ENCODE data around the gene TEKT3.
A peak's percentile ranks its signal among the peaks of the same experiment; 100 is the strongest.

The TEKT3 gene

DNA sequence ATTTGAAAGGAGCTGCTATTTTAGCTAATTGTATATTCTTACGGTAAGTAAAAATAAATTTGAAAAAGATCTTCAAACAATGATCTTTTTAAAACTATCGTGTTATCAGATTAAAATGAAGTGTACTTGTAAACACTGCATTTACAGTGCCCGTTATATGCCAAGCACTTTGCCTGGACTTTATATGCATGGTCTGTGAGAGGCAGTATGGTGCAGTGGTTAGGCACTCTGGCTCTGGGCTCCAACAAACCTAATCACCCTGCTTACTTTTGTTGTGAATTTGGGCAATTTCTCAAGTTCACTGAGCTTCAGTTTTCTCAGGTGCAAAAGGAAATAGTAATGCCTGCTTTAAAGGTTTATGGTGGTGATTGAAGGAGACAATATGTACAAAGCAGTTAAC is 77.7 kb downstream of the TEKT3 start:
- DNase-seq = no peak

DNA sequence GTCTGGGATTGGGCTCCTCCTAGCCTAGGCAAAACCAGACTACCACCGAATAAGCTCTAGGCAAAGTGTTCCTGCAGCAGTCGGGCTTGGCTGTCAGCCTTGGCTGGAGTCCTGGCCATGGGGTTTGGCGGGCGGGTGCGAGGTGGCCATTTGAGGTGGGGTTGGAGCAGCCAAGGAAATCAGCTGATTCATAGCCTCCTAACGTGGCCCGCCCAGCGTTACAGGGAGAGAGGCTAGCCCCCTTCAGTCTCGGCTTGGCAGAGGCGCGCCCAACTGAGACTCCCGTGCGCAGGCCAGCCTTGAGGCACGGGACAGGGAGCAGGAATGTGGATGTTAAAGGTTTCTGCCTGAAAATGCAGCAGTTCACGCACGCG is 78.2 kb downstream of the TEKT3 start:
- peak; percentile 89 for DNase-seq

DNA sequence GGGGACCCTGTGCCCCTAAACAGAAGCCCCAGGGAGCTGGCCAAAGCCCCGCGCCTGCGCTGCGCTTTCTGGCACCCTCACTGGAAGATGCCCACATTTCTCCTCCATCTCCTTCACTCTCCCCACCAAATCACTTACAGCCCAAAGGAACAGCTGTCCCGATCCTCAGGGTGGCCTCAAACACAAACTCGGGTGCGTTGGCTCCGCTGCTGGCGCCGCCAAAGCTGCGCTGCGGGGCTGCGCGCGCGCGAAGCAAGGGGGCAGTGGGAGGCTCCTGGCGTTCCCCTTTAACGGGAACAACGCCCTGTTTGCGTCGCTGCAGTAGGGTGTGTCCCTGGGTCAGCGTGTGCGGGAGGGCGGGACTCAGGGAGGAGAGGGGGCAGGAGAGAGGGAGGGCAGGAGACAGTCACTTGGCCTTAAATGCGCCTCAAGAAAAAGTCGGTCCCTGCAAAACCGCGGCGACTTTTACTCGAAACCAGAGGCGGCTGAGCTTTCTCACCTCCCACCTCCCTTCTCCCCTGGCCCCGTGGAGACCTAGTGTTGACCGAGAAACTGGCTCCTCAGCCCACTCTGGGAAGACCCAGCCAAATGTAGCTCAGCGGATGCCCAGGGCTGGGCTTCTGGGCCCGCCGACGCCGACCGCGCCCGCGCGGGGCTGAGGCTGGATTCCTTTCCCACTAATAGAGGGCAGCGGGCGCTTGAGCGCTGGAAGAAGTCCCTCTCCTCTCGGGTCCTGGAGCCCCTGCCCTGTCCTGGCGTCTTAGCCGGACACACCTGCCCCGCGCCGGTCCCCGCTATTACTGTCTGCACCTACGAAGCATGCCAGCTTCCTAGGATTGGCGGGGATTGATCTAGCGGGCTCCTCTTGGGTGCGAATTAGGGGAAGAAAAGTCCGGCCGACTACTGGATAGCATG is 78.8 kb downstream of the TEKT3 start:
- DNase-seq = peak; percentile 92

DNA sequence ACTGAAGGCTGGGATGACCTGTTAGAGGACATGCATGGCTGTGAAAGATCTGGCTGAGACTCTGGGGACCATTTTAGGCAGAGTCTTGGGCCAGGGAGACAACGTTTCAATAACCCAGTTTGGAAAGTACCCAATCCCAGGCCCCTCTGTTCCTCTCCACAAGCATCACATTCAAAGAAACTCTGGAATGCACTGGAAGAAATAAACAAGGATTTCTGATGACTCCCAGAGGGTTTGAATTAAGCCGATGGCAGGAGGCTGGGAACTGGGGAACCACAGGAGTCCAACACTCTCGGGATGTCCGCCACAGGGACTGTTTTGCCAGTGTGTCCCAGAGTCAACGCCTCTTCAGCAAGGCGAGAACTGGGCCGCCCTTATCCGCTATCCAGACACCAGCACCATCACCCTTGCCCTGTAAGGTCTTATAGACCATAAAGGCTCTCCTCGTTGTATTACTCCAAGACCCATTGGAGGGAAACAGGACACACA is 79.6 kb downstream of the TEKT3 start:
- peak; percentile 55 for DNase-seq

DNA sequence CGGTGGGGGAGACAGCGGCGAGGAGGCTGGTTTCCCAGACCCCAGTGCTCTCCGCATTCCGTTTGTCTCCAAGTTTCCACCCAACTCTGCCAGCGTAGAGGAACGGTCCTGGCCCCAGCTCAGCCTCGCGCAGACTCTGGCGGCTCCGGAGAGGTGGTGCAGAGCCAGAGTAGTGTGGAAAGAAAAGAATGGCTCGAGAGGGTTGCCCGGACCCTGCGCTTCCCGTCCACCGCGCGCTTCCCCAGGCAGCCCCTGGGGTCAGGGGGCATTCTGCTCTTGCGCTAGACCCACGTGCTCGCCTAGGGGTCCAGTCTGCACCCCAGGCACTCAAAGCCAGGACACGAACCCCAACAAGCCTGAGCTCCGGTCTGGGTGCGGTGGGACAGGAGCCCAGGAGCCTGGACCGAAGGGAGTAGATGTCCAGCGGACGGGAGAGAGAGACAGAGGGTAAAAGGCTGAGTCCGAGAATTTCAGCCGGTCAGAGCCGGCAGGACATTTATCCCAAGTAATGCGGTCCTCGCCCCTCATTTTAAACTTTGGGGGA is 80.1 kb downstream of the TEKT3 start:
- DNase-seq = peak; percentile 64

DNA sequence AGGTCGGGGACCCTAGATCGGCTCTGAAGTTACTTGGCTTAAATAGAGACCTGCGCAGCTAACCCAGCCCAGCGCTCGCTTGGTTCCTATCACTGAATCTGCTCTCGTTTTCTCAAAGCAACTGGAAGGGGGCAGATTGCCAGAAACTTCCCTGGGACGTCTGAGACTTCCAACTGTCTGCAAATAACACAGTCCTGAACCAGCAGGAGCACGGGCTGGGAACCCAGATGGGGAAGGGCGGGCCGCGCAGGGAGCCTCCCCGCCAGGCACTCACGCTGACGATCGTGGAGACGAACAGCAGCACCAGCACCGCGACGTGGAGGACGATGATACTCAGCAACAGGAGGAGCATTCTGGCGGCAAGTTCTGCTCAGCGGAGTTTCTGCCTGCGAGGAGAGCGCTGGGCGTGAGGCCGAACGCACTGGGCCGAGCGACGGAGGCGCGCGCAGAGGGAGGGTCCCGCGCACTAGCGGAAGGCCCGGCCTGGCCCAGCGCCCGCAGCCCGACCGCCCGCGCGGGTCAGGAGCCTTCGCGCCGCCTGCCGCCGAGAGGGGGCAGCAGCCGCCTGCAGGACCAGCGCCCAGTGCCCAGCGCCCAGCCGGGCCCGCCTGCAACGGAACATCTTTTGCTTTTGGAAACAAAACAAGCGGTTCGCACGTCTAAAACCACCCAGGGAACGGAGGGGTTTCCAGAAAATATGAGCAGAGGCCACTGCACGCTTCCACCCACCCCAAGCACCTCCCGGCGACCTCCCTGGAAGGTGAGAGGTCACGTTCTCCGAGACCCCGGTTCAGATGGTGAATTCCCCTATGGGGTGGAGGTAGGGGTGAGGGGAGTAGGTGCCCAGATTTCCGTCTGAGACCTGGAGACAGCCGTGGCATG is 80.8 kb downstream of the TEKT3 start:
- DNase-seq = peak; percentile 93

DNA sequence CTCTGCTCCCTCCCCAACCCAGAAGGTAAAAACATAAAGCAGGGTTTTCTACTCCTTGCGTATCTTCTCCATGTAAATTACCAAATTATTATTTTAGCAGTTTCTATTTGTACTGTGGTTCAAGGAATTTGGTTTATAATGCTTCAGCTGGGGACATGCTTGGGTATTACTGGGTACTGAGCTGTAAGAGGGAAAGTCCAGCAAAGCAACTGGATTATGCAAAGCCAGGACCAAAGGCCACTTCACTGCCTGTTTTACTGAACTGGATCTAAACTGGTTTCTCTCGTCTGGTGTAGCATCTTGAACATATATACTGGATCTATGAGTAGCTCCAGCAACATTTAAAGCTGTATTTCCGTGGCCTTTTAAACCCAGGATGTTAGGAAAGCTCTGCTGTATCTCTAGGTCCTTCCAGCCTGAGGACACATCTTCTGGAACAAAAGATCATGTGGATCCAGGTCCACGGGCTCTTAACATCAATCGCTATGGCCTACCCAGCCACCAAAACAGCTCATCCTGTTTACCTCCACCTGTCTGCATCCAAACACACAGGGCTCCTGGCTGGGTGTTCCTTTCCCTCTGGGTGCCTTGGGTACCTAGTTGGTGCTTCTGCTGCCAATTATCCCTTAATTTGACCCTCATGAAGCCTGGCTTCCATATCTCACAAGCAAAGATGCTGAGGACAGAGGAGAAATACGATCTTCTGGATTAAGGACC is 83.4 kb downstream of the TEKT3 start:
- no peak for DNase-seq

DNA sequence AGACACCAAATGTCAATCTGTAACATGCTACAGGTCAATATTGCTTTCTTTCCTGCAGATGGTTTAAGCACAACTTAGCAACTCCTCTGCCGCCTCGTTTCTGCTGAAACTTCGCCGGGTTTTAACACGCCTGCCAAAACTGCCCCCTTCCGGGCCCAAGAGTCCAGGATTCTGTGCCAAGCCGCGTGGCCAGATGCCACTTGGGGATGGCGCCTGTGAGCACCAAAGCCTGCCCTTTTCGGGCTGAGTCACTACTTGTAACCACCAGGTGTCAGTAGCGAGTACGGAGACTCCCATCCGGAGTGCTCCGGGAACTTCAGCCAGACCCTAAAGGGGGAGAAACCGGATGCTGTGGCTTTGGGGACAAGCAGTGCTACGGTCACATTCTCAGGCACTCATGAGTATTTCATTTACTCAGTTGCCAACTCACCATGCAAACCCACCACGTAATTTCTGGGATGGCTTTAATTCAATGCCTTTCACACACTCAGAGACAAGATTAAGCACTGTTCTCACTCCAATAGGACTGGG is 84.1 kb downstream of the TEKT3 start:
- DNase-seq = peak; percentile 91

DNA sequence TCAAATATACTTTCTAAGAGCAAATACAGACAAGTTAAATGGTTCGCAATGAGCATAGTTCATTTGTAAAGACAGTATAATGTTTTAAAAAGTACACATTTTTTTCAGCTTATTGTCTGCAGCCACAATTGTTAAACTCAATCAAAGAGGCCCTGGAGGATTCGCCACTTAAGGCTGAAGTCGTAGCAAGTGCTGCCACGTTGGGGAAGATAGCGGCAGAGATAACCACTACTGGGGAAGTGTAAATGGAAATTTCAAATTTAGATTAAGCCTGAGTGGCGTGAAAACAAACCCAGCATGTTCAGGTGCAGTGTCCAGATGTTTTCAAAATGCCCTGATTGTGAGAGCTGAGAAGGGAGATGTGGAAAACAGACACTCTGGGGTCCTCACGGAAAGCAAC is 84.7 kb downstream of the TEKT3 start:
- DNase-seq = no peak

DNA sequence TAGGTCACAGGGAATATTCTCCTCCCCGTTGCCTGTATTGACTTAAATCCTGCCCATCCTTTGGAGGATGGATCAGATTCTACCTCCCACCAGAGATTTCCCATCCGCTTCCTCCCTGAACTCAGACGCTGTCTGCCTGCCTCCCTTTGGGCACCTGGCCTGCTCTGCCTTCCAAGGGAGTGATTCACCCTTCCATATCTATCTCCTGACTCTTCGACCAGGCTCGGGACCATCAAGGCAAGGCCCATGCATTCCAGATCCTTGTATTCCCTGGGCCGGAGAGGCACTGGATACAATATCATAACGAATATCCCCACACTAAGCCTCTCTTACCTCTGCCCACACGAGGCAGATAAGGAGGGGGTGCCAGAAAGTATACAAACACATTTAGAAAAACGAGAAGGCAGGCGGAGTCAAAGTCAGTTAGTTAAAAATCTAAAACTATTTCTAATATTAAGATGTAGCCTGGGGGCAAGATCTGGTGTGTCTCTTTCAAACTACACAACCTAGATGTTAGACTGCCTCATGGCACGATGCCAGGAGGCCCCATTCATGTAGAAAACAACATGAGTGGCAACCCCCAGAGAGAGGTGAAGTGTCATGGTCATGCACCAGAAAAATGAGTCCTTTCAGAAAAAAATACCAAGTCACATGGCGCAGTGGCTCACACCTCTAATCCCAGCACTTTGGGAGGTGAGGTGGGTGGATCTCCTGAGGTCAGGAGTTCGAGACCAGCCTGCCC is 85.5 kb downstream of the TEKT3 start:
- DNase-seq = peak; percentile 27

All from fibroblast of skin of scalp (primary cell).